HEK293T (cell line): ENCODE measurements around the gene PLEKHA6.

Experiments used
- ARNT ChIP-seq: fragments of 450-650 bp; IDR thresholded peaks from 2 replicates; pipeline ENCODE4 v1.6.1; 2017; ENCODE audit warnings: mild to moderate bottlenecking
- BHLHE40 ChIP-seq: fragments of 450-650 bp; IDR thresholded peaks from 2 replicates; pipeline ENCODE4 v1.6.1; 2016; ENCODE audit warnings: mild to moderate bottlenecking, moderate library complexity, borderline replicate concordance
- ELF4 ChIP-seq: fragments of 450-650 bp; IDR thresholded peaks from 2 replicates; pipeline ENCODE4 v1.6.1; 2017; ENCODE audit warnings: antibody characterized with exemption
- FOXA1 ChIP-seq: fragments of 450-650 bp; IDR thresholded peaks from 2 replicates; pipeline ENCODE4 v1.6.1; 2016; ENCODE audit warnings: mild to moderate bottlenecking
- FOXK2 ChIP-seq: fragments of 450-650 bp; IDR thresholded peaks from 2 replicates; pipeline ENCODE4 v1.6.1; 2016; ENCODE audit warnings: mild to moderate bottlenecking
- FOXM1 ChIP-seq: fragments of 450-650 bp; IDR thresholded peaks from 2 replicates; pipeline ENCODE4 v1.6.1; 2017; ENCODE audit warnings: mild to moderate bottlenecking, borderline replicate concordance
- LEF1 ChIP-seq: fragments of 450-650 bp; IDR thresholded peaks from 2 replicates; pipeline ENCODE4 v1.6.1; 2017; ENCODE audit warnings: mild to moderate bottlenecking, borderline replicate concordance
- NFRKB ChIP-seq: fragments of 450-650 bp; IDR thresholded peaks from 2 replicates; pipeline ENCODE4 v1.6.1; 2016; ENCODE audit warnings: mild to moderate bottlenecking, moderate library complexity
- SP1 ChIP-seq: fragments of 450-650 bp; IDR thresholded peaks from 2 replicates; pipeline ENCODE4 v1.6.1; 2017
- TF ChIP-seq, protein P1 (sequence below): fragments of 450-650 bp; IDR thresholded peaks from 2 replicates; pipeline ENCODE4 v1.6.1; 2016

DNA sequence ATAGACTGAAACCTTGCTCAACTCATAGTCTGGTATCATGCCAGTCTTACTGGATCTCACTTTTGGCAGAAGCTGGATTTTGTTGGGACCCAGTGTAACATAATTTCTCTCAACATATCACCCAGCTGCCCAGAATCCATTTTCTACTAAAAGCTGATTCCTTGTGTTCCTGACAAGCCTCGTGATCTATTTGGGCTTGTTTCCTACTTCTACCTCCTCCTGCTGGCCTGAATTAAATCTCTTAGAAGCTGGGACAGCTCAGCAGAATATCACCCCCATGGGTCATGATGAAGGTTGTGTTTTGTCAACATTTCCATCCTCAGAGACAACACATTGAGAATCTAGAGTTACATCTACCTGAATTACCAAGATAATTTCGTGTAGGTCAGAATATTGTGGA is 153.6 kb downstream of the PLEKHA6 start:
- TF ChIP-seq SP1: no peak
- no peak for TF ChIP-seq ARNT
- TF ChIP-seq NFRKB: no peak
- TF ChIP-seq ELF4: no peak
- TF ChIP-seq LEF1: no peak
- TF ChIP-seq FOXM1: no peak
- no peak for TF ChIP-seq FOXK2
- TF ChIP-seq, protein P1, sequence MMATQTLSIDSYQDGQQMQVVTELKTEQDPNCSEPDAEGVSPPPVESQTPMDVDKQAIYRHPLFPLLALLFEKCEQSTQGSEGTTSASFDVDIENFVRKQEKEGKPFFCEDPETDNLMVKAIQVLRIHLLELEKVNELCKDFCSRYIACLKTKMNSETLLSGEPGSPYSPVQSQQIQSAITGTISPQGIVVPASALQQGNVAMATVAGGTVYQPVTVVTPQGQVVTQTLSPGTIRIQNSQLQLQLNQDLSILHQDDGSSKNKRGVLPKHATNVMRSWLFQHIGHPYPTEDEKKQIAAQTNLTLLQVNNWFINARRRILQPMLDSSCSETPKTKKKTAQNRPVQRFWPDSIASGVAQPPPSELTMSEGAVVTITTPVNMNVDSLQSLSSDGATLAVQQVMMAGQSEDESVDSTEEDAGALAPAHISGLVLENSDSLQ: no peak
- TF ChIP-seq BHLHE40: no peak
- no peak for TF ChIP-seq FOXA1
